ENCODE measurements around the gene FBXW7. TPM values are rescaled to one million over a fixed set of nuclear protein-coding genes. Genes with fewer than 3 reads are reported as not detected.

FBXW7 gene
- total RNA-seq, 2 donors from 2014 or later: 29.3 to 29.5 TPM

- Histone ChIP-seq H3K9me3 (no peaks in the 10 kb centered on the region), H3K4me1 (no peaks in the 10 kb centered on the region), H3K9ac (ENCODE audit: low read depth in 2 of 2, low read length in 2 of 2) (no peak overlapping the region), H3K4me3 (no peak overlapping the region), H3K36me3 (no peaks in the 10 kb centered on the region), H3K27me3 (no peaks in the 10 kb centered on the region), H3K27ac (no peak overlapping the region)
- DNase-seq: no peak
- intact Hi-C loops (cut with DNase I): no loop called here
- TF ChIP-seq CTCF (IDR thresholded peaks at IDR 0.05): no peak
Measured at GRCh38 chr4:152480326-152480725, 55.6 kb downstream of the FBXW7 start.

GRCh38 chr4:152479428-152480026, 56.4 kb downstream of the FBXW7 start:
- intact Hi-C loops (cut with DNase I): no loop called here
- Histone ChIP-seq H3K36me3 (no peaks in the 10 kb centered on the region), H3K9me3 (no peaks in the 10 kb centered on the region), H3K9ac (ENCODE audit: low read depth in 2 of 2, low read length in 2 of 2) (no peak overlapping the region), H3K4me1 (no peaks in the 10 kb centered on the region), H3K4me3 (no peak overlapping the region), H3K27me3 (no peaks in the 10 kb centered on the region), H3K27ac (no peak overlapping the region)
- TF ChIP-seq CTCF (IDR thresholded peaks at IDR 0.05): no peak
- DNase-seq: no peak

- no peak for TF ChIP-seq CTCF (IDR thresholded peaks at IDR 0.05)
- H3K9ac ChIP-seq (ENCODE audit: low read depth in 2 of 2, low read length in 2 of 2): no peak overlapping the region
- DNase-seq: no peak
- H3K4me1 ChIP-seq: no peaks in the 10 kb centered on the region
- no peak overlapping the region for H3K27ac ChIP-seq
- H3K27me3 ChIP-seq: no peaks in the 10 kb centered on the region
- H3K4me3 ChIP-seq: no peak overlapping the region
- H3K36me3 ChIP-seq: no peaks in the 10 kb centered on the region
- no peaks in the 10 kb centered on the region for H3K9me3 ChIP-seq
- intact Hi-C loops (cut with DNase I): no loop called here
Measured at GRCh38 chr4:152478461-152479237, 57.2 kb downstream of the FBXW7 start.

GRCh38 chr4:152476796-152477195, 59.1 kb downstream of the FBXW7 start:
- Histone ChIP-seq H3K9me3 (no peaks in the 10 kb centered on the region), H3K4me3 (no peak overlapping the region), H3K36me3 (no peaks in the 10 kb centered on the region), H3K27ac (no peak overlapping the region), H3K27me3 (no peaks in the 10 kb centered on the region), H3K9ac (ENCODE audit: low read depth in 2 of 2, low read length in 2 of 2) (no peak overlapping the region), H3K4me1 (no peaks in the 10 kb centered on the region)
- no peak for DNase-seq
- intact Hi-C loops (cut with DNase I): no loop called here
- no peak for TF ChIP-seq CTCF (IDR thresholded peaks at IDR 0.05)

GRCh38 chr4:152471251-152471792, 64.6 kb downstream of the FBXW7 start:
- H3K27me3 ChIP-seq: no peaks in the 10 kb centered on the region
- no peak for DNase-seq
- no peaks in the 10 kb centered on the region for H3K4me1 ChIP-seq
- no peak for TF ChIP-seq CTCF (IDR thresholded peaks at IDR 0.05)
- H3K27ac ChIP-seq: no peak overlapping the region
- H3K9ac ChIP-seq (ENCODE audit: low read depth in 2 of 2, low read length in 2 of 2): no peak overlapping the region
- H3K9me3 ChIP-seq: no peaks in the 10 kb centered on the region
- H3K36me3 ChIP-seq: no peaks in the 10 kb centered on the region
- H3K4me3 ChIP-seq: no peak overlapping the region
- intact Hi-C loops (cut with DNase I): no loop called here

All from colonic mucosa (tissue), 4 donors.